HepG2 (cell line): Measurements from ENCODE around the gene KRTAP9-2. TPM values are rescaled to one million over a fixed set of nuclear protein-coding genes. Genes with fewer than 3 reads are reported as not detected.

ENCODE experiments used
- polyA plus RNA-seq, 8 experiments: library from polyadenylated mRNA; depleted of rRNA in 3 of 8; stranded (reverse) in 7 of 8; unstranded in 1 of 8; fragments of >200 nt; fragmentation: Illumina TruSeq in 4 of 8; extraction: Trizol in 4 of 8; gene quantifications; 2 replicates each; pipeline versions ENCODE4 v1.2.1 to v1.2.3, GENCODE V29; 2011 to 2016; ENCODE audit warnings: low read depth in 4 of 8, missing spikeins in 1 of 8, mixed read lengths in 1 of 8; ENCODE audit not compliant: insufficient read depth in 1 of 8
- small RNA-seq, 3 experiments: library from RNA; depleted of rRNA; stranded (forward); fragments of <200 nt; gene quantifications; one replicate each; pipeline ENCODE3, GENCODE V24; 2012; ENCODE audit warnings: low read depth in 2 of 3, low replicate concordance in 1 of 3; ENCODE audit not compliant: insufficient read length in 3 of 3, insufficient read depth in 2 of 3
- total RNA-seq, 5 experiments: library from RNA; depleted of rRNA; stranded (reverse); fragments of >200 nt; fragmentation: Illumina TruSeq; extraction: Trizol; gene quantifications; 2 replicates each; pipeline ENCODE4 v1.2.3, GENCODE V29; 2016; ENCODE audit warnings: low read depth in 1 of 5

KRTAP9-2 gene
- total and polyA plus RNA-seq, 2 of the 13 experiments (the other 11 are each of a cell fraction or from before 2014, with no cell fraction given) = not detected

Small RNAs within 50 kb of the gene (small RNA-seq; reads per million reads assigned to genes)
- gene KRTAP4-17P = 0 reads per million in 3 experiments

Other genes starting within 250 kb of the KRTAP9-2 start
Only the 30 nearest of the 41 such genes appear.
- gene KRTAP2-1, start 179.3 kb upstream of the KRTAP9-2 start, total RNA-seq (2016; rRNA removed; fragmentation: Illumina TruSeq; extraction: Trizol) = not detected in 2 replicates
- not detected in 2 replicates for gene KRTAP2-1, start 179.3 kb upstream of the KRTAP9-2 start, polyA plus RNA-seq (2011; rRNA removed)
- gene KRTAP2-2, start 171.4 kb upstream of the KRTAP9-2 start, total RNA-seq (2016; rRNA removed; fragmentation: Illumina TruSeq; extraction: Trizol) = not detected in 2 replicates
- not detected in 2 replicates for gene KRTAP2-2, start 171.4 kb upstream of the KRTAP9-2 start, polyA plus RNA-seq (2011; rRNA removed)
- gene KRTAP2-3, start 166.5 kb upstream of the KRTAP9-2 start, total RNA-seq (2016; rRNA removed; fragmentation: Illumina TruSeq; extraction: Trizol) = not detected in 2 replicates
- gene KRTAP2-3, start 166.5 kb upstream of the KRTAP9-2 start, polyA plus RNA-seq (2011; rRNA removed) = 0.24 and 0.25 TPM in 2 replicates
- not detected in 2 replicates for gene KRTAP2-4, start 160.8 kb upstream of the KRTAP9-2 start, total RNA-seq (2016; rRNA removed; fragmentation: Illumina TruSeq; extraction: Trizol)
- not detected in 2 replicates for gene KRTAP2-4, start 160.8 kb upstream of the KRTAP9-2 start, polyA plus RNA-seq (2011; rRNA removed)
- not detected in 2 replicates for gene KRTAP4-7, start 142.5 kb upstream of the KRTAP9-2 start, total RNA-seq (2016; rRNA removed; fragmentation: Illumina TruSeq; extraction: Trizol)
- not detected in 2 replicates for gene KRTAP4-7, start 142.5 kb upstream of the KRTAP9-2 start, polyA plus RNA-seq (2011; rRNA removed)
- gene KRTAP4-8, start 128.5 kb upstream of the KRTAP9-2 start, total RNA-seq (2016; rRNA removed; fragmentation: Illumina TruSeq; extraction: Trizol) = not detected in 2 replicates
- not detected in 2 replicates for gene KRTAP4-8, start 128.5 kb upstream of the KRTAP9-2 start, polyA plus RNA-seq (2011; rRNA removed)
- not detected in 2 replicates for gene KRTAP4-16, start 124.4 kb upstream of the KRTAP9-2 start, total RNA-seq (2016; rRNA removed; fragmentation: Illumina TruSeq; extraction: Trizol)
- not detected in 2 replicates for gene KRTAP4-16, start 124.4 kb upstream of the KRTAP9-2 start, polyA plus RNA-seq (2011; rRNA removed)
- gene KRTAP4-9, start 121.3 kb upstream of the KRTAP9-2 start, total RNA-seq (2016; rRNA removed; fragmentation: Illumina TruSeq; extraction: Trizol) = not detected in 2 replicates
- gene KRTAP4-9, start 121.3 kb upstream of the KRTAP9-2 start, polyA plus RNA-seq (2011; rRNA removed) = not detected in 2 replicates
- not detected in 2 replicates for gene KRTAP4-11, start 108.3 kb upstream of the KRTAP9-2 start, total RNA-seq (2016; rRNA removed; fragmentation: Illumina TruSeq; extraction: Trizol)
- not detected in 2 replicates for gene KRTAP4-11, start 108.3 kb upstream of the KRTAP9-2 start, polyA plus RNA-seq (2011; rRNA removed)
- gene KRTAP4-12, start 102.5 kb upstream of the KRTAP9-2 start, total RNA-seq (2016; rRNA removed; fragmentation: Illumina TruSeq; extraction: Trizol) = not detected in 2 replicates
- gene KRTAP4-12, start 102.5 kb upstream of the KRTAP9-2 start, polyA plus RNA-seq (2011; rRNA removed) = not detected in 2 replicates
- gene KRTAP4-6, start 86.1 kb upstream of the KRTAP9-2 start, total RNA-seq (2016; rRNA removed; fragmentation: Illumina TruSeq; extraction: Trizol) = not detected in 2 replicates
- not detected in 2 replicates for gene KRTAP4-6, start 86.1 kb upstream of the KRTAP9-2 start, polyA plus RNA-seq (2011; rRNA removed)
- not detected in 2 replicates for gene KRTAP4-5, start 76.8 kb upstream of the KRTAP9-2 start, total RNA-seq (2016; rRNA removed; fragmentation: Illumina TruSeq; extraction: Trizol)
- gene KRTAP4-5, start 76.8 kb upstream of the KRTAP9-2 start, polyA plus RNA-seq (2011; rRNA removed) = not detected in 2 replicates
- not detected in 2 replicates for gene KRTAP4-4, start 65.9 kb upstream of the KRTAP9-2 start, total RNA-seq (2016; rRNA removed; fragmentation: Illumina TruSeq; extraction: Trizol)
- gene KRTAP4-4, start 65.9 kb upstream of the KRTAP9-2 start, polyA plus RNA-seq (2011; rRNA removed) = not detected in 2 replicates
- gene KRTAP4-3, start 58.4 kb upstream of the KRTAP9-2 start, total RNA-seq (2016; rRNA removed; fragmentation: Illumina TruSeq; extraction: Trizol) = not detected in 2 replicates
- gene KRTAP4-3, start 58.4 kb upstream of the KRTAP9-2 start, polyA plus RNA-seq (2011; rRNA removed) = not detected in 2 replicates
- not detected in 2 replicates for gene KRTAP4-2, start 48.4 kb upstream of the KRTAP9-2 start, total RNA-seq (2016; rRNA removed; fragmentation: Illumina TruSeq; extraction: Trizol)
- not detected in 2 replicates for gene KRTAP4-2, start 48.4 kb upstream of the KRTAP9-2 start, polyA plus RNA-seq (2011; rRNA removed)
- not detected in 2 replicates for gene KRTAP4-1, start 41.7 kb upstream of the KRTAP9-2 start, total RNA-seq (2016; rRNA removed; fragmentation: Illumina TruSeq; extraction: Trizol)
- not detected in 2 replicates for gene KRTAP4-1, start 41.7 kb upstream of the KRTAP9-2 start, polyA plus RNA-seq (2011; rRNA removed)
- not detected in 2 replicates for gene KRTAP9-1, start 36.8 kb upstream of the KRTAP9-2 start, total RNA-seq (2016; rRNA removed; fragmentation: Illumina TruSeq; extraction: Trizol)
- not detected in 2 replicates for gene KRTAP9-1, start 36.8 kb upstream of the KRTAP9-2 start, polyA plus RNA-seq (2011; rRNA removed)
- gene KRTAP9-3, start 5.8 kb downstream of the KRTAP9-2 start, total RNA-seq (2016; rRNA removed; fragmentation: Illumina TruSeq; extraction: Trizol) = not detected in 2 replicates
- gene KRTAP9-3, start 5.8 kb downstream of the KRTAP9-2 start, polyA plus RNA-seq (2011; rRNA removed) = not detected in 2 replicates
- not detected in 2 replicates for gene KRTAP9-8, start 11.4 kb downstream of the KRTAP9-2 start, total RNA-seq (2016; rRNA removed; fragmentation: Illumina TruSeq; extraction: Trizol)
- gene KRTAP9-8, start 11.4 kb downstream of the KRTAP9-2 start, polyA plus RNA-seq (2011; rRNA removed) = not detected in 2 replicates
- gene KRTAP9-4, start 23.0 kb downstream of the KRTAP9-2 start, total RNA-seq (2016; rRNA removed; fragmentation: Illumina TruSeq; extraction: Trizol) = not detected in 2 replicates
- not detected in 2 replicates for gene KRTAP9-4, start 23.0 kb downstream of the KRTAP9-2 start, polyA plus RNA-seq (2011; rRNA removed)
- not detected in 2 replicates for gene KRTAP9-9, start 28.7 kb downstream of the KRTAP9-2 start, total RNA-seq (2016; rRNA removed; fragmentation: Illumina TruSeq; extraction: Trizol)
- gene KRTAP9-9, start 28.7 kb downstream of the KRTAP9-2 start, polyA plus RNA-seq (2011; rRNA removed) = not detected in 2 replicates
- not detected in 2 replicates for gene KRTAP9-6, start 38.7 kb downstream of the KRTAP9-2 start, total RNA-seq (2016; rRNA removed; fragmentation: Illumina TruSeq; extraction: Trizol)
- not detected in 2 replicates for gene KRTAP9-6, start 38.7 kb downstream of the KRTAP9-2 start, polyA plus RNA-seq (2011; rRNA removed)
- gene KRTAP9-7, start 49.0 kb downstream of the KRTAP9-2 start, total RNA-seq (2016; rRNA removed; fragmentation: Illumina TruSeq; extraction: Trizol) = not detected in 2 replicates
- not detected in 2 replicates for gene KRTAP9-7, start 49.0 kb downstream of the KRTAP9-2 start, polyA plus RNA-seq (2011; rRNA removed)
- gene KRTAP29-1, start 76.2 kb downstream of the KRTAP9-2 start, total RNA-seq (2016; rRNA removed; fragmentation: Illumina TruSeq; extraction: Trizol) = not detected in 2 replicates
- not detected in 2 replicates for gene KRTAP29-1, start 76.2 kb downstream of the KRTAP9-2 start, polyA plus RNA-seq (2011; rRNA removed)
- gene KRTAP16-1, start 82.7 kb downstream of the KRTAP9-2 start, total RNA-seq (2016; rRNA removed; fragmentation: Illumina TruSeq; extraction: Trizol) = not detected in 2 replicates
- gene KRTAP16-1, start 82.7 kb downstream of the KRTAP9-2 start, polyA plus RNA-seq (2011; rRNA removed) = not detected in 2 replicates
- gene KRTAP17-1, start 89.1 kb downstream of the KRTAP9-2 start, total RNA-seq (2016; rRNA removed; fragmentation: Illumina TruSeq; extraction: Trizol) = not detected in 2 replicates
- gene KRTAP17-1, start 89.1 kb downstream of the KRTAP9-2 start, polyA plus RNA-seq (2011; rRNA removed) = not detected in 2 replicates
- not detected in 2 replicates for gene KRT33A, start 124.2 kb downstream of the KRTAP9-2 start, total RNA-seq (2016; rRNA removed; fragmentation: Illumina TruSeq; extraction: Trizol)
- not detected in 2 replicates for gene KRT33A, start 124.2 kb downstream of the KRTAP9-2 start, polyA plus RNA-seq (2011; rRNA removed)
- gene KRT33B, start 143.2 kb downstream of the KRTAP9-2 start, total RNA-seq (2016; rRNA removed; fragmentation: Illumina TruSeq; extraction: Trizol) = not detected in 2 replicates
- not detected in 2 replicates for gene KRT33B, start 143.2 kb downstream of the KRTAP9-2 start, polyA plus RNA-seq (2011; rRNA removed)
- gene KRT34, start 155.7 kb downstream of the KRTAP9-2 start, total RNA-seq (2016; rRNA removed; fragmentation: Illumina TruSeq; extraction: Trizol) = not detected in 2 replicates
- 0.05 TPM in 1 of 2 replicates, not detected in the other for gene KRT34, start 155.7 kb downstream of the KRTAP9-2 start, polyA plus RNA-seq (2011; rRNA removed)
- gene KRT31, start 171.0 kb downstream of the KRTAP9-2 start, total RNA-seq (2016; rRNA removed; fragmentation: Illumina TruSeq; extraction: Trizol) = not detected in 2 replicates
- gene KRT31, start 171.0 kb downstream of the KRTAP9-2 start, polyA plus RNA-seq (2011; rRNA removed) = 0.05 TPM in 2 replicates